Activated CD4-positive, alpha-beta T cell treated with anti-CD3 and anti-CD28 coated beads, Interleukin-2, amount 50 U/mL, for 24 hours (primary cell): ENCODE results near the gene CIT.

ENCODE experiments used
- DNase-seq, 2 donors: peaks; one replicate each; pipeline ENCODE4 v3.0.0-alpha.2; 2020; ENCODE audit warnings: low read depth in 1 of 2, low spot score in 1 of 2

The CIT gene

DNA sequence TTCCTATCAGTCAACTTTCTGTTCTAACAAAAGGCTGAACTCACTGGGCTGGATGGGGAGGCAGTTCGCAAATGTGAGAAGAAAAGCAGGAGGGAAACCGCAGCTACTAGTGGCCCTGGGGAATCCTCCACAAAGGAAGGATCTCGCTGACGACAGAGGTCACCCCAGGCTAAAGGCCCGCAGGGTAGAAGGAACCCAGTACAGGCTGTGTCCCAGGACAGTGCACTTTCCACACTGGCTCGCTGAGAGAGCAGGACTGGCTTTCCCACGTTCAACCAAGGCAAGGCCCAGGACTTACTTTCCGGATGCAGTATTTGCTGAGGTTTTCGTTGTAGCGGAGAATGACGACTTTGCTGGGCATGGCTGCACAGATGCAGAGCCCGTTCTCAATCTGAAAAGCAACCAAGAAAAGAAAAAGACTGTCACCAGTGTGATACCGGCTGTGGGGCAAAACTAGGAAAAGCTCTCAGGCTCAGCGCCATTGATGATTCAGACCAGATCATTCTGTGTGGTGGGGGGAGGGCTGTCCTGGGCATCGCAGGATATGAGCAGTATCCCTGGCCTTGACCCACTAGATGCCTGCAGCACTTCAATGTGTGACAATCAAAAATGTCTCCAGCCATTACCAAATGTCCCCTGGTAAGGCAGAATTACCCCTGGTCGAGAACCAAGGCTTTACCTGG is 172.9 kb downstream of the CIT start:
- DNase-seq, result no peak

DNA sequence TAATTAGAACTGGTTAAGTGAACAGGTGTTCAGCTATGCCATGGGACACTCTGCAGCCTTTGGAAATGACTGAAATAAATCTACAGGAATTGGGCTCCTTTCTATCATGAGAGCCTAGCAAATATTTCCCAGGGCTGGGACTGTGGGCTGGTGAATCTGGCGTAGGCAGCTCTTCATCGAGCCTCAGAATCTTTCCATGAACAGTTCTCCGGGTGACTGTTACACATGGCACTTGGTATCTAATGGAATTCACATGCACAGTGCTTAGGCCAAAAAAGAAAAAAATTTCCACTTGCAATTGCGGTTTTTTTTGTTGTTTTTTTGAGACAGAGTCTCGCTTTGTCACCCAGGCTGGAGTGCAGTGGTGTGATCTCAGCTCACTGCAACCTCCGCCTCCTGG is 177.0 kb downstream of the CIT start:
- no peak for DNase-seq

DNA sequence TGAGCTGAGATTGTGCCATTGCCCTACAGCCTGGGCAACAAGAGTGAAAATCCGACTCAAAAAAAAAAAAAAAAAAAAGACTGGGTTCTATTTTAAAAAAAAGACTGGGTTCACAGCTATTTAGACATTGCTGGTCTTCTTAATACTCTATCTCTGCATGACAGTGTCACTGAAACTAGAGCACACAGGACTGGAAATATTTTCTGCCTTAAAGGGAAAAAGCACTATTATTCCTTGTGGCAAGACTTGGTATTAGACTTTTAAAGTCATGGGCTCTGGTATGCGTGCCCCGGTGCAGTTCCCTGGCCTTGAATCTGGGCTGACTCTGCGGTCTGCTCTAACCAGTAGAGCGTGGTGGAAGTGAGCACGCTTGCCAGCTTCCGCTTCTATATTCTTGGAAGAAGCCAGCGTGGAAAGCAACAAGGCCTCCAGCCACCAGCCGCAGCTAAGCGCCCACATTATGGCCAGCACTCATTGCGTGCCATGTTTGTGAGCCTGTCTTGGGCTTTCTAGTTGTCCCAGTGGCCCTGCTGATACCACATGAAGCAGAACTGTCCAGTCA is 177.8 kb downstream of the CIT start:
- no peak for DNase-seq

DNA sequence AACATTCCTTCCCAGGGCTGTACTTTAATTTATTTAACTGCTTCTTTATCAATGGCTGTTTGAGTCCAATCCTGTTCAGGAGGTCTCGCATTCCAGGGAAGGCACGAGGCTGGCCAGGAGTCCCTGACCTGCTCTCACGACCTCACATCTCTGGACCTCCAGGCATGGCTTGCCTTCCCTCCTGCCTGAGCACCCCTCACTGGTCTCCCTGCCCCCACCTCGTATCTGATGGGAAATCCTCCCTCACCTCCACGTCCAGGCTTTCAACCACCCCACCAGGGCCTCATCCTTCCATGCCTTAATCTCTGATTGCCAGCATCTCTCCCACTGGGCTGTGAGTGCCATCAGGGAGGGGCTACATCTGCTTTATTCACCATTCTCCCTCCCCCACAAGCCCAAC is 180.2 kb downstream of the CIT start:
- DNase-seq, result no peak

GRCh38 chr12:119695034-119695433 is 182.1 kb downstream of the CIT start:
- no peak for DNase-seq

- DNase-seq, result no peak
Observed at GRCh38 chr12:119694111-119694510, 183.0 kb downstream of the CIT start.

DNA sequence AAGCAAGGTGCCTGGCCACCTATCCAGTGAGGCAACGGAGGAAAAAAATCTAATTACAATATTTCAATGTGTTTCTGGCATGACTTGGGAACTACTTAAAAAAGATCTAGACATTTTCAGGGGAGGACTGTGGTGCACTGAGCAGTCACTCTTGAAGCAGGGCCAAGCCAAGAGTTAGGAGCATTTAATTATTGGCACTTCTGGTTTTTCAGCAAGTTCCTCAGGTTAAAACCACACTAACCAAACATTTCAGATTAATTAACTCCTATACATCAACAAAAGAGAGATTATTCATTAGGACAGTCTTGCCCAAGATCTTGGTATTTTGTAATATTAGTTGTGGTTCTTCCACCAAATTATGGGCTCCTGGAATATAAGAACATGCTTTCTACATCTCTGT is 183.6 kb downstream of the CIT start:
- no peak for DNase-seq

- DNase-seq, result no peak
Observed at GRCh38 chr12:119692997-119693396, 184.1 kb downstream of the CIT start.

- no peak for DNase-seq
Observed at GRCh38 chr12:119692410-119692809, 184.7 kb downstream of the CIT start.

DNA sequence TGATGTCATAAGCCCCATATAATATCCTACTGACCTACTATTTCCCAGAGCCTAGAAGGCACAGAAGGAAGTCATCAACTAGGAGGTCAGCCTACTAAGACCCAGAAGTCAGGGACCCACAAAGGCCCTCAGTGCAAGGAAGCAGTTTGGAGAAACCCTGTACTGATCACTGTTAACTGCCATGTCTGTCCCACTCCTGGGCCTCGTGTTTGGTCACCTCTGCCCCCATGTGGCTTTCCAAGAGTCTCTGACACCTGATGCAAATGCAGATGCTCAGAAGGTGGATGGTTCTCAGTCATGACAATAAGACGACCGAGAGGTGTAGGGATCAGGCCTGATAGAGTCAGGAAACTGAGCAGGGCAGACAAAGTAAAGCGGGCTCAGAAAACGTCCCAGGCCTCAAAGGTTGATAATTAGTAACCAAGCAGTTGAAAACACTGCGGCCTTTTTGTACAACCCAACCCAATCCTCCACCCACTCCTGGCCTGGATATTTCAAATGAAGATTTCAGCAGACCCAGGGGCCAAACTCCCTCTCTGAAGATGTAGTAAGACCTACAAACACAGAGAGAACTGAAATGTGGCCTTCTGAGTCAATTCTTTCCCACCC is 185.8 kb downstream of the CIT start:
- no peak for DNase-seq

DNA sequence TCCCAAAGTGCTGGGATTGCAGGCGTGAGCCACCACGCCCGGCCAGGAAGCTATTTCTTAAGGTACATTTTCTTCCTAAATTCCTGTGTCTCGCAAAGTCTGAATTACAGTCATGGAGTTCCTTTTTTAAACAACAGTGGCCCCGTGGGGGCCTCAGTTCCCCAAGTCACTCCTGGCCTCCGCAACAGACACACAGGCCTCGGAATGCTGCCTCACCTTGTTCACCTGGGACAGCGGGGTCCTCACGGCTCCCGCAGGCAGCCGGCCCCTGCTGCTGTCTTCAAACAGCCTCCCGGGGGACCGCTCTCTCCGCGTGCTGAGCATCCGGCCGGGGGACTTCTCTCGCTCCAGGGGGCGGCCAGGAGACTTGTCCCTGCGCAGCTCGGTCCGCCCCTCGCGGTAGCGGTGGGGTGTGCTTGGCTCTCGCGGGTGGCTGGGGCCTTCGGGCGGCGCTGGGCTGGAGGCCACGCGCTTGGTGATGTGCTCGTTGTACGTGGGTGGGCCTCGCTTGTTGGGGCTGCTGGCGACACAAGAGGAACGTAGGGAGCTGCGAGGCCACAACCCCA is 187.1 kb downstream of the CIT start:
- DNase-seq, result no peak

- DNase-seq, result no peak
Observed at GRCh38 chr12:119687879-119688278, 189.2 kb downstream of the CIT start.

- DNase-seq, result no peak
Observed at GRCh38 chr12:119687406-119687805, 189.7 kb downstream of the CIT start.

- no peak for DNase-seq
Observed at GRCh38 chr12:119686776-119687175, 190.3 kb downstream of the CIT start.

DNA sequence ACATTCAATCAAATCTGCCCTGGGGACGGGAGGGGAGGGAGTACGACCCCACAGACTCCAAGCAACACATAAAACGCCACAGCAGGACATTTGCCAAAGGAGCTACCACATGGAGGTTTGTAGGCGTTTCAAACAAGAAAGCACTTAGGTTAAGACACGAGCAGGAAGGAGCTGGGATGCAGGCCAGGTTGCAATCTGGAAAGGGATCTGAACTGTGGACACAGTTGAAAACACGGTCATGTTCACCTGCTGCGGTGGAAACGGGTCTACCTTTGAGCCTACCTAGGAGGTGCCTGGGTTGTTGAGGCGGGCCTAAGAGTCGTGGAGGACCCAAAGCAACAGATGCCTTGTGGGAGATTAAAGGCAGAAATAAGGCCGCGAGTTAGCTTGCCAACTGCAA is 190.8 kb downstream of the CIT start:
- no peak for DNase-seq

DNA sequence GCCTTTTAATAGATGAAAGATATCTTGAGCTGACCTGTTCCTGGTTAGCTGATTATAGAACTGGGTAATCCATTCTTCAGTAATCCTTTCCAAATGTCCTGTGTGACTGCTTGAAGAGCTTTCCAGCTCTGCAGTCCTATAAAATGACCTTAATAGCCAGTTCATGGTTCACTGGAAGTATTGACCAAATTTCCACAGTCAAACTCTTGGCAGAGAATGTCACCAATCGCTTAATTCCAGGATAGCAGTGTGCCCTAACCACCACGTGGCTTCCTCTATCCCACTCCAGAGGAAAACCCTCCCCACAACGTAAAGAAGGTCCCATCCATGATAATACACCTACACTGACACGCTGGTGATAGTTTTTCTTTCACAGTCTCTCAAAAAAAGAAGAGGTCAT is 191.7 kb downstream of the CIT start:
- no peak for DNase-seq

GRCh38 chr12:119684711-119685369 is 192.3 kb downstream of the CIT start:
- no peak for DNase-seq

DNA sequence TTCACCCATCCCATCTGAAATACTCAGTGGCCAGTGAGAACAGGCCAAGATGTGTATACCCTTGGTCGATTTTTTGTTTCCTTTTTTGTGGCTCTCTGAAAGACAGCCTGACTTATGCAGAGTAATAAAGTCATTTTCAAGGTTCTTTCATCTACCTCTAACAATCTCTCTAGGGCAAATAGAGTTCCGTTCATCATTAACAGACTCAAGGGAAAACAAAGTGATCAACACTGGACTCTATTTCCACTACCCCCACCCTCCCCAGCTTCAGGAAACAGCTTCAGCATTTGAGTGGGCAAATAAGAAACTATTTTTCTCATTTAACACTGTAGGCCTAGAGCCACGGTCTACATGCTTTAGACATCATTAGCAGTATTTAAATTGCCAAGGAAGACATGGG is 193.3 kb downstream of the CIT start:
- DNase-seq, result no peak

- DNase-seq, result no peak
Observed at GRCh38 chr12:119683413-119683812, 193.7 kb downstream of the CIT start.

DNA sequence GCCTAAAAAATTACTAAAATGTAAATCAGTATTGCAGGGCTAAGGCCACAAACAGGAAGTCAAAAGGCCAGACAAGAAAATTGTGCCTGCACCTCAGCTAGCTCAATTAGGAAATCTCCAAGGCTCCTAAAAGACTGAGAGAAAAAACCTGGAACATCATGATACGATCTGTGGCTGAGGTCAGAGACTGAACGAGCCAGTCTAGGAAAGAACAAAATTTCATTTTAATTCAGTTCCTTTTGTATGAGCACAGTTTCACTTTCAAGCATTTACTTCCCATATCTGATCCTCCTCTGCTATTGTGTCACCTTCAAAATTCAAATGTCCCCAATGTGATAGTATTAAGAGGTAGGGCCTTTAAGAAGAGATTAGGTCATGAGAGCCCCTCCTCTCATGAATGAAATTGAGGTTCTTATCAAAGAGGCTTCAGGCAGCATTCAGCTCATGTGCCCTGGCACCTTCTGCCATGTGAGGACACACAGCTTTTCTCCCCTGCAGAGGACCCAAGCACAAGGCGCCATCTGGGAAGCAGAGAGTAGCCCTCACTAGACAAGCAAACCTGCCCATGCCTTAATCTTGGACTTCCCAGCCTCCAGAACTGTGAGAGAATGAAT is 194.4 kb downstream of the CIT start:
- no peak for DNase-seq
